Activated CD8-positive, alpha-beta T cell treated with anti-CD3 and anti-CD28 coated beads, Interleukin-2, amount 10 ng/mL, durations not matched to agents 7 days and 5 days (primary cell): ENCODE measurements around the gene TGM2. TPM values are rescaled to one million over a fixed set of nuclear protein-coding genes. Genes with fewer than 3 reads are reported as not detected.

Experiments
- ATAC-seq: fragments of 150-1000 bp; cut with Tn5 transposase; one replicate; pipeline ENCODE4 v1.10.0; 2021; ENCODE audit warnings: moderate library complexity
- CTCF ChIA-PET: fragments of 350-600 bp; sonication (Branson Sonifier 250); formaldehyde crosslinking; loops from one replicate; lab custom pipeline; 2021; ENCODE audit warnings: antibody characterized with exemption; lab: Charles Lee
- POLR2A ChIA-PET: fragments of 350-600 bp; sonication (Branson Sonifier 250); formaldehyde crosslinking; loops from one replicate; lab custom pipeline; 2021; ENCODE audit warnings: antibody characterized with exemption; lab: Charles Lee
- DNase-seq: peaks from one replicate; pipeline ENCODE4 v3.0.0-alpha.2; 2020
- H3K27ac Mint-ChIP-seq: one replicate; pipeline ENCODE4 v1.8.0; 2021; ENCODE audit warnings: mild to moderate bottlenecking, mixed read lengths
- H3K27me3 Mint-ChIP-seq: one replicate; pipeline ENCODE4 v1.8.0; 2021; ENCODE audit warnings: low read depth, mixed read lengths
- H3K36me3 Mint-ChIP-seq: one replicate; pipeline ENCODE4 v1.8.0; 2021; ENCODE audit warnings: low read depth, mixed read lengths
- H3K4me1 Mint-ChIP-seq: one replicate; pipeline ENCODE4 v1.8.0; 2021; ENCODE audit warnings: low read depth, mixed read lengths
- H3K4me3 Mint-ChIP-seq: one replicate; pipeline ENCODE4 v1.8.0; 2021; ENCODE audit warnings: mild to moderate bottlenecking, mixed read lengths
- H3K9me3 Mint-ChIP-seq: one replicate; pipeline ENCODE4 v1.8.0; 2022; ENCODE audit warnings: mixed read lengths; ENCODE audit not compliant: insufficient read depth
- total RNA-seq, 2 experiments: library from RNA; stranded (reverse); gene quantifications; one replicate each; pipeline ENCODE4 v1.2.3, GENCODE V29; 2021

TGM2 gene
- total RNA-seq, 2 experiments from 2014 or later = 0.31 to 0.34 TPM

GRCh38 chr20:38197619-38198018 is 32.5 kb upstream of the TGM2 start:
- no peak overlapping the region for H3K27ac Mint-ChIP-seq
- no peaks in the 10 kb centered on the region for H3K36me3 Mint-ChIP-seq
- POLR2A ChIA-PET = no interaction called here
- H3K27me3 Mint-ChIP-seq = peaks cover 3% of the 10 kb centered on the region
- no peak for DNase-seq
- CTCF ChIA-PET = no interaction called here
- ATAC-seq = no peak
- no peak overlapping the region for H3K4me3 Mint-ChIP-seq
- no peaks in the 10 kb centered on the region for H3K4me1 Mint-ChIP-seq
- no peaks in the 10 kb centered on the region for H3K9me3 Mint-ChIP-seq

- Mint-ChIP-seq H3K27me3 (peaks cover 3% of the 10 kb centered on the region), H3K36me3 (no peaks in the 10 kb centered on the region), H3K9me3 (no peaks in the 10 kb centered on the region), H3K4me3 (no peak overlapping the region), H3K4me1 (no peaks in the 10 kb centered on the region), H3K27ac (no peak overlapping the region)
- ChIA-PET CTCF (interaction anchor here (1.4 kb wide), 1 partner anchor 24 kb away, joined by 5 read pairs; no protein-coding TSS in a partner anchor), POLR2A (no interaction called here)
- no peak for DNase-seq
- no peak for ATAC-seq
Measured at GRCh38 chr20:38197217-38197616, 32.1 kb upstream of the TGM2 start.

- POLR2A ChIA-PET = no interaction called here
Measured at GRCh38 chr20:38196592-38196991, 31.5 kb upstream of the TGM2 start.

GRCh38 chr20:38196076-38196475 is 31.0 kb upstream of the TGM2 start:
- Mint-ChIP-seq H3K9me3 (no peaks in the 10 kb centered on the region), H3K4me1 (no peaks in the 10 kb centered on the region), H3K36me3 (no peaks in the 10 kb centered on the region), H3K4me3 (no peak overlapping the region), H3K27me3 (peaks cover 3% of the 10 kb centered on the region), H3K27ac (no peak overlapping the region)
- POLR2A ChIA-PET = no interaction called here
- ATAC-seq = no peak
- CTCF ChIA-PET = interaction anchor here (0.7 to 1.4 kb wide), 2 partner anchors 24 to 26 kb away, joined by 4 to 5 read pairs; no protein-coding TSS in a partner anchor
- DNase-seq = no peak

More at GRCh38 chr20:38196592-38196991, 31.5 kb upstream of the TGM2 start:
- CTCF ChIA-PET = interaction anchor here (0.7 to 1.4 kb wide), 2 partner anchors 24 to 25 kb away, joined by 4 to 5 read pairs; no protein-coding TSS in a partner anchor
- DNase-seq (no peak), ATAC-seq (no peak)
- Mint-ChIP-seq H3K36me3 (no peaks in the 10 kb centered on the region), H3K27ac (no peak overlapping the region), H3K4me3 (no peak overlapping the region), H3K27me3 (peaks cover 3% of the 10 kb centered on the region), H3K9me3 (no peaks in the 10 kb centered on the region), H3K4me1 (no peaks in the 10 kb centered on the region)

GRCh38 chr20:38195521-38195920 is 30.5 kb upstream of the TGM2 start:
- no peak overlapping the region for H3K27ac Mint-ChIP-seq
- ChIA-PET CTCF (interaction anchor here (1.4 kb wide), 1 partner anchor 26 kb away, joined by 5 read pairs; no protein-coding TSS in a partner anchor), POLR2A (no interaction called here)
- H3K4me3 Mint-ChIP-seq = no peak overlapping the region
- DNase-seq = no peak
- no peaks in the 10 kb centered on the region for H3K9me3 Mint-ChIP-seq
- peaks cover 3% of the 10 kb centered on the region for H3K27me3 Mint-ChIP-seq
- ATAC-seq = no peak
- H3K4me1 Mint-ChIP-seq = no peaks in the 10 kb centered on the region
- H3K36me3 Mint-ChIP-seq = no peaks in the 10 kb centered on the region

- H3K4me1 Mint-ChIP-seq = no peaks in the 10 kb centered on the region
- H3K9me3 Mint-ChIP-seq = no peaks in the 10 kb centered on the region
- ATAC-seq (no peak), DNase-seq (no peak)
- no peak overlapping the region for H3K27ac Mint-ChIP-seq
- no peak overlapping the region for H3K4me3 Mint-ChIP-seq
- POLR2A ChIA-PET = no interaction called here
- CTCF ChIA-PET = no interaction called here
- no peaks in the 10 kb centered on the region for H3K36me3 Mint-ChIP-seq
- peaks cover 3% of the 10 kb centered on the region for H3K27me3 Mint-ChIP-seq
Measured at GRCh38 chr20:38194971-38195504, 30.0 kb upstream of the TGM2 start.

- no peak overlapping the region for H3K4me3 Mint-ChIP-seq
- H3K27ac Mint-ChIP-seq = no peak overlapping the region
- POLR2A ChIA-PET = no interaction called here
- ATAC-seq (no peak), DNase-seq (no peak)
- no peaks in the 10 kb centered on the region for H3K9me3 Mint-ChIP-seq
- no peaks in the 10 kb centered on the region for H3K4me1 Mint-ChIP-seq
- no peaks in the 10 kb centered on the region for H3K36me3 Mint-ChIP-seq
- H3K27me3 Mint-ChIP-seq = peaks cover 3% of the 10 kb centered on the region
- CTCF ChIA-PET = interaction anchor here (1.4 kb wide), 1 partner anchor 28 kb away, joined by 4 read pairs; no protein-coding TSS in a partner anchor
Measured at GRCh38 chr20:38193586-38194105, 28.6 kb upstream of the TGM2 start.

GRCh38 chr20:38192323-38192885 is 27.3 kb upstream of the TGM2 start:
- Mint-ChIP-seq H3K4me3 (no peak overlapping the region), H3K36me3 (no peaks in the 10 kb centered on the region), H3K27ac (no peak overlapping the region), H3K9me3 (no peaks in the 10 kb centered on the region), H3K4me1 (no peaks in the 10 kb centered on the region), H3K27me3 (peaks cover 3% of the 10 kb centered on the region)
- POLR2A ChIA-PET = no interaction called here
- ATAC-seq = no peak
- no peak for DNase-seq
- CTCF ChIA-PET = no interaction called here

GRCh38 chr20:38191654-38192053 is 26.6 kb upstream of the TGM2 start:
- Mint-ChIP-seq H3K27me3 (peaks cover under 1% of the 10 kb centered on the region), H3K4me1 (no peaks in the 10 kb centered on the region), H3K36me3 (no peaks in the 10 kb centered on the region), H3K4me3 (no peak overlapping the region), H3K9me3 (no peaks in the 10 kb centered on the region), H3K27ac (no peak overlapping the region)
- POLR2A ChIA-PET = no interaction called here
- DNase-seq (no peak), ATAC-seq (no peak)
- CTCF ChIA-PET = no interaction called here

GRCh38 chr20:38190936-38191371 is 25.9 kb upstream of the TGM2 start:
- H3K4me1 Mint-ChIP-seq = no peaks in the 10 kb centered on the region
- POLR2A ChIA-PET = no interaction called here
- no peak overlapping the region for H3K27ac Mint-ChIP-seq
- H3K9me3 Mint-ChIP-seq = no peaks in the 10 kb centered on the region
- no peaks in the 10 kb centered on the region for H3K36me3 Mint-ChIP-seq
- DNase-seq (no peak), ATAC-seq (no peak)
- H3K4me3 Mint-ChIP-seq = no peak overlapping the region
- peaks cover 2% of the 10 kb centered on the region for H3K27me3 Mint-ChIP-seq
- CTCF ChIA-PET = interaction anchor here (1.1 kb wide), 1 partner anchor 31 kb away, joined by 4 read pairs; no protein-coding TSS in a partner anchor

- CTCF ChIA-PET = interaction anchor here (1.1 kb wide), 1 partner anchor 32 kb away, joined by 4 read pairs; no protein-coding TSS in a partner anchor
Measured at GRCh38 chr20:38190166-38190565, 25.1 kb upstream of the TGM2 start.

GRCh38 chr20:38187517-38187916 is 22.4 kb upstream of the TGM2 start:
- Mint-ChIP-seq H3K27me3 (peaks cover 5% of the 10 kb centered on the region), H3K27ac (no peak overlapping the region), H3K9me3 (no peaks in the 10 kb centered on the region), H3K36me3 (no peaks in the 10 kb centered on the region), H3K4me3 (no peak overlapping the region), H3K4me1 (no peaks in the 10 kb centered on the region)
- DNase-seq (no peak), ATAC-seq (no peak)
- POLR2A ChIA-PET = no interaction called here
- CTCF ChIA-PET = no interaction called here

More at GRCh38 chr20:38190166-38190565, 25.1 kb upstream of the TGM2 start:
- POLR2A ChIA-PET = no interaction called here
- DNase-seq = no peak
- Mint-ChIP-seq H3K9me3 (no peaks in the 10 kb centered on the region), H3K27me3 (peaks cover 2% of the 10 kb centered on the region), H3K4me3 (no peak overlapping the region), H3K27ac (no peak overlapping the region), H3K4me1 (no peaks in the 10 kb centered on the region), H3K36me3 (no peaks in the 10 kb centered on the region)
- no peak for ATAC-seq
